ENCODE data around the gene RAB11FIP5. TPM values are rescaled to one million over a fixed set of nuclear protein-coding genes. Genes with fewer than 3 reads are reported as not detected.
"Not testable (repeated sequence)": the region's sequence is repeated elsewhere in the genome, so short reads cannot be mapped to it uniquely, and the experiment has no call there.

Gene RAB11FIP5
- total RNA-seq, 6 experiments from 2014 or later: 76.7 to 92.0 (median 83.6) TPM

- Mint-ChIP-seq H3K4me3 (no peak overlapping the region), H3K9me3 (no peaks in the 10 kb centered on the region), H3K36me3 (ENCODE audit: low read depth) (peaks cover 28% of the 10 kb centered on the region), H3K27ac (no peak overlapping the region), H3K27me3 (ENCODE audit: insufficient read depth) (peaks cover 15% of the 10 kb centered on the region), H3K4me1 (ENCODE audit: low read depth) (peaks cover 70% of the 10 kb centered on the region)
- TF ChIP-seq CTCF (IDR thresholded peaks at IDR 0.05): no peak
- DNase-seq: no peak
Measured at GRCh38 chr2:73067043-73067442, 45.7 kb downstream of the RAB11FIP5 start.

- H3K9me3 Mint-ChIP-seq; H3K4me3 Mint-ChIP-seq; H3K27me3 Mint-ChIP-seq (ENCODE audit: insufficient read depth); DNase-seq: not testable (repeated sequence)
- H3K4me1 Mint-ChIP-seq (ENCODE audit: low read depth): peaks cover 65% of the 10 kb centered on the region
- peak overlapping the region; percentile 90 for H3K27ac Mint-ChIP-seq
- peaks cover 28% of the 10 kb centered on the region for H3K36me3 Mint-ChIP-seq (ENCODE audit: low read depth)
Measured at GRCh38 chr2:73065070-73065469, 47.7 kb downstream of the RAB11FIP5 start.

- Mint-ChIP-seq H3K4me3 (peak overlapping the region; percentile 67), H3K4me1 (ENCODE audit: low read depth) (peaks cover 56% of the 10 kb centered on the region)
Measured at GRCh38 chr2:73063909-73064875, 48.6 kb downstream of the RAB11FIP5 start.

GRCh38 chr2:73063472-73063871, 49.3 kb downstream of the RAB11FIP5 start:
- no peak for DNase-seq
- H3K4me3 Mint-ChIP-seq: peak overlapping the region; percentile 67
- peak overlapping the region; percentile 90 for H3K27ac Mint-ChIP-seq
- TF ChIP-seq CTCF (IDR thresholded peaks at IDR 0.05): no peak
- H3K27me3 Mint-ChIP-seq (ENCODE audit: insufficient read depth): peaks cover 5% of the 10 kb centered on the region; the same call in 1 of the 2 replicates
- H3K4me1 Mint-ChIP-seq (ENCODE audit: low read depth): peaks cover 49% of the 10 kb centered on the region
- H3K9me3 Mint-ChIP-seq: no peaks in the 10 kb centered on the region
- peaks cover 27% of the 10 kb centered on the region for H3K36me3 Mint-ChIP-seq (ENCODE audit: low read depth)

More at GRCh38 chr2:73063909-73064875, 48.6 kb downstream of the RAB11FIP5 start:
- Mint-ChIP-seq H3K36me3 (ENCODE audit: low read depth) (peaks cover 28% of the 10 kb centered on the region), H3K27me3 (ENCODE audit: insufficient read depth) (peaks cover 7% of the 10 kb centered on the region), H3K9me3 (no peaks in the 10 kb centered on the region), H3K27ac (peak overlapping the region; percentile 90)
- TF ChIP-seq CTCF (IDR thresholded peaks at IDR 0.05): no peak
- peak; percentile 79 for DNase-seq

- Mint-ChIP-seq H3K27me3 (ENCODE audit: insufficient read depth) (peaks cover 5% of the 10 kb centered on the region; the same call in 1 of the 2 replicates), H3K9me3 (no peaks in the 10 kb centered on the region), H3K4me1 (ENCODE audit: low read depth) (peaks cover 23% of the 10 kb centered on the region), H3K4me3 (no peak overlapping the region), H3K36me3 (ENCODE audit: low read depth) (peaks cover 21% of the 10 kb centered on the region), H3K27ac (no peak overlapping the region)
- TF ChIP-seq CTCF (IDR thresholded peaks at IDR 0.05): no peak
- no peak for DNase-seq
Measured at GRCh38 chr2:73059106-73059505, 53.6 kb downstream of the RAB11FIP5 start.

DNA sequence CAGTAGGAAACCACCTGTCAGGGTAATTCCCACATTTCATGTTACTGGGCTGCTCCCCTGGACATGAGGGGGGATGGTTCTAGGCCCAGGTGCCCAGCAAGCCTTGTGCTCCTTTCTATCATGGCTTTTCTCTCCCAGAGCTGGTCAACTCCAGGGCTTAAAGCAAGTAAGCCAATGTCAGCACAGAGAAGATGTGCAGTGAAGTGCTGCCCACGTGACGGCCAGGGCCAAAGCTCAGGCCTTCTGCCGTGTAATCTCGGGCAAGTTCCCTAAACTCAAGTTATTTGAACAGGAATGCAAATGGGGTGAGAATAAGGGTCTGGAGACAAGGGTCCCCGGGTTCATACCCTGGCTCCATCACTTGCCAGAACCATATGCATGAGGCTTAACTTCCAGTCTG, 57.8 kb downstream of the RAB11FIP5 start:
- Mint-ChIP-seq H3K36me3 (ENCODE audit: low read depth) (peaks cover 25% of the 10 kb centered on the region), H3K9me3 (no peaks in the 10 kb centered on the region), H3K4me1 (ENCODE audit: low read depth) (peaks cover 11% of the 10 kb centered on the region), H3K4me3 (no peak overlapping the region), H3K27me3 (ENCODE audit: insufficient read depth) (peaks cover 3% of the 10 kb centered on the region; the same call in 1 of the 2 replicates), H3K27ac (no peak overlapping the region)
- no peak for TF ChIP-seq CTCF (IDR thresholded peaks at IDR 0.05)
- no peak for DNase-seq

Data from HFFc6 (cell line).